HUES48 (cell line): ENCODE results near the gene EML6.

Experiments
- H3K27ac ChIP-seq: one replicate; pipeline ENCODE4 v1.7.0; 2013; ENCODE audit warnings: low read depth, low read length, inconsistent platforms
- H3K27me3 ChIP-seq: 2 replicates; pipeline ENCODE4 v1.6.1; 2013; ENCODE audit warnings: mild to moderate bottlenecking, low read length; ENCODE audit not compliant: control insufficient read depth, insufficient read depth
- H3K36me3 ChIP-seq: 2 replicates; pipeline ENCODE4 v1.6.1; 2013; ENCODE audit warnings: low read length; ENCODE audit not compliant: control insufficient read depth, insufficient read depth
- H3K4me1 ChIP-seq: 2 replicates; pipeline ENCODE4 v1.6.1; 2013; ENCODE audit warnings: mild to moderate bottlenecking, low read length; ENCODE audit not compliant: control insufficient read depth, insufficient read depth
- H3K4me3 ChIP-seq: 2 replicates; pipeline ENCODE4 v1.5.1; 2013; ENCODE audit warnings: mild to moderate bottlenecking, low read depth, low read length
- H3K9ac ChIP-seq: 2 replicates; pipeline ENCODE4 v1.6.1; 2013; ENCODE audit warnings: mild to moderate bottlenecking, low read depth, low read length, moderate library complexity
- H3K9me3 ChIP-seq: 2 replicates; pipeline ENCODE4 v1.6.1; 2013; ENCODE audit warnings: low read length; ENCODE audit not compliant: control insufficient read depth, insufficient read depth

EML6 gene

DNA sequence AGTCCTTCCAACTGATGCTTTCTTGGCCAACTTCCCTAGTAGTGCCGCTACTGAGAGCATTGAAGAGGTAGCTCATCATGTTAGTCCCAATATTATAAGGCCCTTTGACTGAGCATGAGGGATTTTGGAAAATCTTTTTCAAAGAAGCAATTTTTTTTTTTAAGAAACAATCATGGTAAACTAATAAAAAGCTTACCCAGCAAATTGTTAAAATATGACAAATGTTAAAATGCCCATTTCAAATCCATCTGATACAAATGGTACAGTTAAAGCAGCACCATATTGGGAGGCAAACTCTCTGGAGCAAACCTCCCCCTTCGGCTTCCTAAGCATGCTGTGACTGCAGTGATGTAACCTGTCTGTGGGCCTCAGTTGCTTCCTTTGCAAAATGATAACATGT is 191.2 kb downstream of the EML6 start:
- H3K36me3 ChIP-seq, result no peaks in the 10 kb centered on the region
- H3K27ac ChIP-seq, result no peak overlapping the region
- no peak overlapping the region for H3K4me3 ChIP-seq
- H3K9ac ChIP-seq, result no peak overlapping the region
- no peaks in the 10 kb centered on the region for H3K4me1 ChIP-seq
- no peaks in the 10 kb centered on the region for H3K27me3 ChIP-seq
- H3K9me3 ChIP-seq, result no peaks in the 10 kb centered on the region

DNA sequence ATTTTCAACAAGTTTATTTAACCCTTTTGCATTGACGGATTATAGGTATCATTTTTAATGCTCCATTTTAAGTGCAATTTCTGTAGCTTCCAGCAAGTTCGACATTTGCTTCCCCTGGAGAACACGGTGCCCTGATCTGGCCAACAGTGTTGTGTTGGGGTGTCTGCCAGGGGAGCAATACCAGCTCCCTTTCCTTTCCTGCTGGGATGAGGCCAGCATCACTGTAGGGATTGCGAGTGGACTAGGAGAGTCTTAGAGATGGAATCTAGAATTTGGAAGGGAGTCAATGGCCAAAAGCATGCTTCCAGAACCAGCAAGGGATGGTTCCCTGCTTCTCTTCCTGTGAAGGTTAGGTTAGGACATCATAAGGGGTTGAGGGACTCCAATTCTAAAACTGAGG is 191.6 kb downstream of the EML6 start:
- Histone ChIP-seq H3K9me3 (no peaks in the 10 kb centered on the region), H3K36me3 (no peaks in the 10 kb centered on the region), H3K27ac (no peak overlapping the region), H3K4me1 (no peaks in the 10 kb centered on the region), H3K4me3 (no peak overlapping the region), H3K27me3 (no peaks in the 10 kb centered on the region), H3K9ac (no peak overlapping the region)

DNA sequence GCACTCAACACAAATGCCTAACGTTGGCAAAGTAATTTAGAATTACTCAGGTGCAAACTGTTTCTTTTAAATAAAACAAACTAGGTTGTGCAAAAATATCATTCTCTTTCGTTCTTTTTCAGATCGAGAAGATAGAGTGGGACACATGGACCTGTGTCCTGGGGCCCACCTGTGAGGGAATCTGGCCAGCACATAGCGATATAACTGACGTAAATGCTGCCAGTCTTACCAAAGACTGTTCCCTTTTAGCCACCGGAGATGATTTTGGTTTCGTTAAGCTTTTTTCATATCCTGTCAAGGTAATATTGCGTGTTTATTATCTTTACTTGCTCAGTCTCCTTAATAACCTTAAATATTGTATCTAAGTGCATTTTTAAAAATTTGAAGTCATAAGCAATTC is 193.2 kb downstream of the EML6 start:
- Histone ChIP-seq H3K4me1 (no peaks in the 10 kb centered on the region), H3K36me3 (no peaks in the 10 kb centered on the region)

DNA sequence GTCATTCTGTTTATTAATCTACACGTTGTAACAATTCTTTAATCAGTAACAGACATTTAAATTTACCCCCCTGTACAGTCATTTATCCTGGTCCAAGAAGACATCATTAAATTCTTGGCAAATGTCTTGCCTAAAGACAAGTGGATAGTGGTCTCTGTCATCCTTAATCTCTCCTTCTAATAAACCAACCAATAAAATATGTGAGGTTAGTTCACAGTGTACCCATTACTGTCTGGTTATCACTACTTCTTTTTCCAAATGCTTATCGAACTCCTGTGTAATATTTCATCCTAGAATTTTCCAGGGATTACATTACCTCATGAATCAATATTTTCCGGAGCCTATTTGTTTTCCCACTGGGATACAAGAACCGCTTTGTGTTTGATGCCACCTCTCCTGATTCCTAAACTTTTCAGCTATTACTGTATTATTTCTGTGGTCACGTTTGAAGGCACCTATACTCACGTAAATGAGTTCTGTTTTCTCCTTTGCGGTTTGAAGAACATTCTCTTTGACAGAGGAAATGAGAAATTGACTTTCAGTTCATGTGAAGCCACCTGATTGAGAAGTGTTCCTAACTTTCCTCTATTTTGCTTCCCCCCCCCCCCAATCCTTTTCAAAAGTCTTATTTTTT is 195.3 kb downstream of the EML6 start:
- Histone ChIP-seq H3K9me3 (no peaks in the 10 kb centered on the region), H3K27me3 (no peaks in the 10 kb centered on the region), H3K4me1 (no peaks in the 10 kb centered on the region), H3K27ac (no peak overlapping the region), H3K36me3 (no peaks in the 10 kb centered on the region), H3K4me3 (no peak overlapping the region), H3K9ac (no peak overlapping the region)

More for the DNA sequence above, 193.2 kb downstream of the EML6 start:
- Histone ChIP-seq H3K27me3 (no peaks in the 10 kb centered on the region), H3K27ac (no peak overlapping the region), H3K9ac (no peak overlapping the region), H3K9me3 (no peaks in the 10 kb centered on the region), H3K4me3 (no peak overlapping the region)

DNA sequence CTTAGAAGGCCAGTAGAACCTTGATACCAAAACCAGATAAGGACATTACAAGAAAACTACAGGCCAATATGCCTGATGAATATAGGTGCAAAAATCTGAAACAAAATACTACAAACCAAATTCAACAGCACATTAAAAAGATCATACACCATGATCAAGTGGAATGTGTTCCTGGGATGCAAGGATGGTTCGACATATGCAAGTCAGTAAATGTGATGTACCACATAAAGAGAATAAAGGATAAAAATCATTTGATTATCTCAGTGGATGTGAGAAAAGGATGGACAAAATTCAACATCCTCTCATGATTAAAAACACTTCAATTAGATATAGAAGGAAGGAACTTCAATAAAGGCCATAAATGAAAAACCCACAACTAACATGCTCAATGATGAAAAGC is 197.2 kb downstream of the EML6 start:
- H3K27ac ChIP-seq, result no peak overlapping the region
- no peak overlapping the region for H3K4me3 ChIP-seq
- H3K9me3 ChIP-seq, result no peaks in the 10 kb centered on the region
- H3K36me3 ChIP-seq, result no peaks in the 10 kb centered on the region
- H3K4me1 ChIP-seq, result no peaks in the 10 kb centered on the region
- no peak overlapping the region for H3K9ac ChIP-seq
- no peaks in the 10 kb centered on the region for H3K27me3 ChIP-seq

DNA sequence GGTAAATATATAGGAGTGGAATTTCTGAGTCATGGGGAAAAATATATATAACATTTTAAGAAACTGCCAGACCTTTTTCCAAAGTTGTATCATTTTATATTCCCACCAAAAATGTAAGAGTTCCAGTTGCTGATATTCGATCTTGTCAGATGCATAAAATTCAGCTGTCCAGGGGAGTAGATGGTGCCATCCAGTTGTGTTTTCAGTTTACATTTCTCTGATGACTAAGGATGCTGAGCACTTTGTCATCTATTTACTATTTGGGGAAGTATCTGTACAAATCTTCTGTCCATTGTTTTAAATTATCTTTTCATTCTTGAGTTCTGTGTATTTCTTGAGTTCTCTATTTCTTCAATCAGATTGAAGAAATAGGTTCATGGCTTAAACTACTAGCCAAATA is 200.7 kb downstream of the EML6 start:
- Histone ChIP-seq H3K9me3 (no peaks in the 10 kb centered on the region), H3K36me3 (no peaks in the 10 kb centered on the region), H3K4me3 (no peak overlapping the region), H3K9ac (no peak overlapping the region), H3K4me1 (no peaks in the 10 kb centered on the region), H3K27me3 (no peaks in the 10 kb centered on the region), H3K27ac (no peak overlapping the region)

DNA sequence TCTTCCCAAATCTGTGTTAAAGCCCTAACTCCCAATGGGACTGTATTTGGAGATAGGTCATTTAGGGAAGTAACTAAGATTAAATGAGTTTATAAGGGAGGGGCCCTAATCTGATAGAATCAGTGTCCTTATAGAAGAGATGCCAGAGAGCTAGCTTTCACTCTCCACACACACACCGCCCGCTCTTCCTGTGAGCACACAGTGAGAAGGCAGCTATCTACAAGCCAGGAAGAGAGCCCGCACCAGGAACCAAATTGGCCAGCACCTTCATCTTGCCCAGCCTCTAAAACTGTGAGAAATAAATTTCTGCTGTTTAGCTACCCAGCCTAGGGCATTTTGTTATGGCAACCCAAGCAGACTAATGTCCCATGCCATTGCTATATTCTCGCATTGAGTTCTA is 201.6 kb downstream of the EML6 start:
- no peak overlapping the region for H3K9ac ChIP-seq
- no peak overlapping the region for H3K4me3 ChIP-seq
- H3K4me1 ChIP-seq, result no peaks in the 10 kb centered on the region
- no peaks in the 10 kb centered on the region for H3K27me3 ChIP-seq
- H3K36me3 ChIP-seq, result no peaks in the 10 kb centered on the region
- no peak overlapping the region for H3K27ac ChIP-seq
- H3K9me3 ChIP-seq, result no peaks in the 10 kb centered on the region

DNA sequence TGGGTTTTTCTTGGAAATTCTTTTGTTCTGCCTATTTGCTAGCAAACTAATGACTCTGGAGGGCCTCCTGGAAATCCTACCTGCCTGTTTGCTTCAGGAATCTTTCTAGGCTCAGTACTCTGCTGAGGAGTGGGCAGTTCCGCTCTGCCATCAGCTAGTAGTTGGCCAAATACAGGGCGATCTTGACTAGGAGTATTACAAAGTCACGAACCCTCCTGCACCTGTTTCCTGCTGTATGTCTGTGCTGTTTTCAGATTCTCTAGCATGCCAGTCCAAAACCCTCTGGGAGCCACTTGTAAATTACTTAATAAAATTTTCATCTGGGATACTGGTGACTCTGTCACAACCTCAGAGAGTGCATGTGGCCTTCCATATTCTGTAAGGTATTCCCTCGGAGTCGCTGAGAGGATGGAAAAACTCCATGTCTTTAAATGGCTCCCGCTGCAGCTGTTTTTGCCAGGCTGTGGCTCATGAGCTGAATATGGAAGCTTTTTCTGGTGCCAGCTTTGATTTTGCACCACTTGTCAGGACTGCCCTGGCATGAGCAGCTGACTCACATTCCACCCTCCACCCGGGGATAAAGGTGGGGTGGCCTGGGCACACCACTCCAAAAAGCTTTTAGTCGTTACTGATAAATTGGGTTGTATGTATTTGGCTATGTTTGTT is 203.8 kb downstream of the EML6 start:
- Histone ChIP-seq H3K4me3 (no peak overlapping the region), H3K36me3 (no peaks in the 10 kb centered on the region), H3K4me1 (no peaks in the 10 kb centered on the region), H3K27me3 (no peaks in the 10 kb centered on the region), H3K27ac (no peak overlapping the region), H3K9me3 (no peaks in the 10 kb centered on the region), H3K9ac (no peak overlapping the region)

DNA sequence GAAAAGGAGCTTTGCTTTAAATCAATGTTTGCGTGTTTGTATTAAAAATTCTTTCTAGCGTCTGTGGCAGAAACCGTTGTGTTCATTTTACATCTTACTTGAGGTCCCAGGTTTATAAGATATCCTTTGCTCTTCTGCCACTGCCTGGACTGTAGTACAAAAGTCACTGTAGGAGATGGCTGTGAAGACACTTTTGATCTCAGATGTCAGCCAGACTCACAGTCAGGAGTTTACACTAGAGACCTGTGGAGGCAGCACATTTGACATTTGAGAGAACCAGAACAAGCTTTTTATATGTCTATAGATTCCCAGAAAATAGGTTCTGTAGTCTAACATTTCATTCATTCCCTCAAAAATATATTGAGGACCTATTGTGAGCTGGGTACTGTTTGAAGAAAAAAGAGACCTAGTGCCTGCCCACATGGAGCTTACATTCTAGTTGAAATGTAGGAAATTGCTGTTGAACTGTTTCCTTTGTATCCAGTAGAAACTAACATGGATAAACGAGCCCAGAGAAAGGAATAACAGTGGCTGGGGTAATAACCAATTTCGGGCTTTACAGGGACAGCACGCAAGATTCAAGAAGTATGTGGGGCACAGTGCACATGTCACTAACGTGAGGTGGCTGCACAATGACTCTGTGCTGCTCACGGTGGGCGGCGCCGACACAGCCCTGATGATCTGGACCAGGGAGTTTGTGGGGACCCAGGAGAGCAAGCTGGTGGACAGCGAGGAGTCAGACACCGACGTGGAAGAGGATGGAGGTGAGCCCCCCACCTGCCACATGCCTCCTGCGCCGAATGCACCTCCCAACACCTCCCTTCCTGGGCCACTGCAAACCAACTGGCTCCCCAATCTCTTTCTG is 204.5 kb downstream of the EML6 start:
- no peak overlapping the region for H3K27ac ChIP-seq

DNA sequence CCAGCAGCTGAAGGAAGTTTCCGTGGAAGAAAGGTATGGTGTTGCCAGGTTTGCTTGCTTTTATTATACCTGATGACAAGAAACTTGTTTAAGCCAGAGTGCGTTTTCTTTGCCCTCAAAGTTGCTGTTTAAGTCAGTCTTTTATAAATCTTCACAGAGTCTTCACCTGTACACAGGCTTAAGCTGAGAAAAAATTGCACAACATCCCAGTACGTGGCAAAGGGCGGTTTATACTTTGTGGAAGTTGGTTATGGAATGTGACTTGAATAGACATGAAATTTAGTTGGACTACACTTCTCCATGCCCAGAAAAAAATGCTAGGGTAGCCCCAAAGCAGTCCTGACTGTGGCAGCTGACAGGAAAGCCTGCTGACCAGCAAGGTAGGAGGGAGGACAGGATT is 205.3 kb downstream of the EML6 start:
- Histone ChIP-seq H3K27ac (no peak overlapping the region), H3K27me3 (no peaks in the 10 kb centered on the region), H3K9me3 (no peaks in the 10 kb centered on the region), H3K36me3 (no peaks in the 10 kb centered on the region), H3K4me3 (no peak overlapping the region), H3K9ac (no peak overlapping the region), H3K4me1 (no peaks in the 10 kb centered on the region)

More for the DNA sequence above, 204.5 kb downstream of the EML6 start:
- no peak overlapping the region for H3K9ac ChIP-seq
- no peaks in the 10 kb centered on the region for H3K27me3 ChIP-seq
- H3K9me3 ChIP-seq, result no peaks in the 10 kb centered on the region
- H3K36me3 ChIP-seq, result no peaks in the 10 kb centered on the region
- no peaks in the 10 kb centered on the region for H3K4me1 ChIP-seq
- H3K4me3 ChIP-seq, result no peak overlapping the region

DNA sequence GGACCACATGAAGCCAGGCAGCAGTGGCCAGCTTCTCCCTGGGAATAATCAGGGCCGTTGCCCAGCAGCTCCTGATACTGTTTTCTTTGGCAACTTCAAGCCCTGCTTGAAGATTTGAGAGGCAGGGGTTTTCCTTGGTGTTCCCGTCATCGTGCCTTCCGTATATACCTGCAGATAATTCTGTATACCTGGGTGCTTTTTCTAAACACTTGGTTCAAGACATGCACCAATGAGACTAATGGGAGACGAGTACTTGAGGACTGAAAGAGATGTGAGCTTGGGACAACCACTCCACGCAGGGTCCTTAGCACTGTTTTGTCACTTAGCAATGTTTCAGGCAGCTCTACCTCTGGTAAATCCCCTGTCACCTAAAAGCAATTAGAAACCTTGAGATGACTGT is 208.0 kb downstream of the EML6 start:
- Histone ChIP-seq H3K9ac (no peak overlapping the region), H3K27ac (no peak overlapping the region), H3K36me3 (no peaks in the 10 kb centered on the region), H3K9me3 (no peaks in the 10 kb centered on the region), H3K27me3 (no peaks in the 10 kb centered on the region), H3K4me3 (no peak overlapping the region), H3K4me1 (no peaks in the 10 kb centered on the region)
